ENCODE data around the gene RBM18. TPM values are rescaled to one million over a fixed set of nuclear protein-coding genes. Genes with fewer than 3 reads are reported as not detected.

The RBM18 gene
- polyA plus RNA-seq, 1 experiment: 14.7 TPM

DNA sequence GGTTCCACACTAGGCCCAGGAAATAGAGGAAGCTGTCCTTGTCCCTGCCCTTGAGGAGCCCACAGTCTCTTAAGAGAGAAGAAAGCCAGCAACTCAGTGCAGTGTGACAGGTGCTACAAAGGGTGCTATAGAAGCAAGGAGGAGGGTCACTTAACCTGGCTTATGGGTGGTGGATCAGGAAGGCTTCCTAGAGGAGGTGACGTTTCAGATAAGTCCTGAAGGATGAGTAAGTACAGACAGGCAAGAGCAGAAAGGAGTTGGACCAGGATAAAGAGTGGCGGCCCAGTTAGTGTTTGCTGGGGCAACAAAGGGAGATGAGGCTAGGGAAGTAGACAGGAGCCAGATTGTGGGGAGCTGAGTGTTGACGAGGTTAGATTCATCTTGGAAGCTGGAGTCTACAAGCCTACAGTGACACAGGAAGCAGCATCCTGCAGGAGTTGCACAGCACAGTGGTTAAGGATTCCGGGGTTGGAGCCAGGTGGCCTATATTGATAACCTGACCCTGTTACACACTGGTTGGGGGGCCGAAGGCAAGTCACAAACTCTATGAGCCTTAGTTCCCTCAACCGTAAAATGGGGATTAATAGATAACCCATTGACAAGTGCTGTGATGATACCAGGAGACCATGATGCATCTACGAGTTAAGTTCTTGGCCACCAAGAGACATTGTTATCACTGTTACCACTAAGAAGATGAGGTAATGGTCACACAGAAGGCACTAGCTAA, 30.5 kb downstream of the RBM18 start:
- H3K27me3 ChIP-seq (ENCODE audit: control insufficient read depth, insufficient read depth, low read length): peaks cover 20% of the 10 kb centered on the region
- ChIA-PET POLR2A (no interaction called here), CTCF (interaction anchor here (0.6 kb wide), 1 partner anchor 9 kb away, joined by 3 read pairs; no protein-coding TSS in a partner anchor)
- no peak for TF ChIP-seq CTCF (IDR thresholded peaks at IDR 0.05; ENCODE audit: insufficient read depth, low read depth, low read length)
- no peaks in the 10 kb centered on the region for H3K36me3 ChIP-seq (ENCODE audit: control insufficient read depth, insufficient read depth, low read length)
- DNase-seq (ENCODE audit: low read depth): no peak
- H3K4me3 ChIP-seq (ENCODE audit: low read depth, low read length): no peak overlapping the region

DNA sequence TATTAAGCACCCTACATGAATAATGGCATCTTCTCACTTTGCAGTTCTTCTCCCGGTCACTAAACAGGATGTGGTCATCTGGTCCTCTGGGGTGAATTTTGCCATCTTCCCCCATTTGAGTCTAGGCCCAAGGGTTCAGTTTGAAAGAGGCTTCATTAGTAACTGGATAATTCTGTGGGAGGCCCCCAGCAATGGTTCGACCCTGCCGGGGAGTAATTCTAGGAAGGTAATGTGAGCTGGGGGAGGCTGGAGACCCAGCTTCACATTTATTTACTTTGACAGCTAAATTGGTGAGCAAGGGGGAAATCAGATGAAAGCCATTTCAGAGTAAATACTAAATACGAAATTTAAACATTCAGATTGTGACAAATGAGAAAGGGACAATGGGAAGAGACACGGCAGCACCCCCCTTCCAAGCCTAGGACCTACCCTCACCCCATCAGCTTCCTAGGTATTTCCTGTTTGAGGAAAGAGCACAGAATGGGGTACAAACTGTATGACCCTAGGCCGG, 31.8 kb downstream of the RBM18 start:
- H3K4me3 ChIP-seq (ENCODE audit: low read depth, low read length): no peak overlapping the region
- no peaks in the 10 kb centered on the region for H3K36me3 ChIP-seq (ENCODE audit: control insufficient read depth, insufficient read depth, low read length)
- DNase-seq (ENCODE audit: low read depth): no peak
- ChIA-PET POLR2A (no interaction called here), CTCF (interaction anchor here (1.2 kb wide), 1 partner anchor 38 kb away, joined by 3 read pairs; no protein-coding TSS in a partner anchor)
- H3K27me3 ChIP-seq (ENCODE audit: control insufficient read depth, insufficient read depth, low read length): peaks cover 27% of the 10 kb centered on the region
- no peak for TF ChIP-seq CTCF (IDR thresholded peaks at IDR 0.05; ENCODE audit: insufficient read depth, low read depth, low read length)

DNA sequence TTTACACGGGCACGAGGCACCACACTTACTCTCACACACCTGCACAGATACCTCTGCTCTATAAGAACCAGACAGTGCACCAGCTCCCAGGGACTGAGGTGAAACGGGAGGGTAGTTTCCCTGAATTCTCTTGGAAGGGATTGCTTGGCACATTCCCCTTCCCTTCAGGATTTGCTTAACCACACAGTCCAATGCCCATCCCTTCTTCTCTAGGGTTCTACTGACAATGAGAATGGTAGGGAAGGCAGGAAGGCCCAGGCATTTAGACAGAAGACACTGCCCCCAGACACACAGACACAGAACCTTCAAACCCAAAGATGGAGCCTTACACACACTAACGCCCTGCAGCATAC, 35.2 kb downstream of the RBM18 start:
- H3K27me3 ChIP-seq (ENCODE audit: control insufficient read depth, insufficient read depth, low read length): peaks cover 59% of the 10 kb centered on the region
- ChIA-PET POLR2A (no interaction called here), CTCF (interaction anchor here (0.6 to 1.2 kb wide), 3 partner anchors 15 to 223 kb away, joined by 3 to 4 read pairs (median 3); no protein-coding TSS in a partner anchor)
- TF ChIP-seq CTCF (IDR thresholded peaks at IDR 0.05; ENCODE audit: insufficient read depth, low read depth, low read length): no peak
- no peak overlapping the region for H3K4me3 ChIP-seq (ENCODE audit: low read depth, low read length)
- H3K36me3 ChIP-seq (ENCODE audit: control insufficient read depth, insufficient read depth, low read length): no peaks in the 10 kb centered on the region
- DNase-seq (ENCODE audit: low read depth): no peak

DNA sequence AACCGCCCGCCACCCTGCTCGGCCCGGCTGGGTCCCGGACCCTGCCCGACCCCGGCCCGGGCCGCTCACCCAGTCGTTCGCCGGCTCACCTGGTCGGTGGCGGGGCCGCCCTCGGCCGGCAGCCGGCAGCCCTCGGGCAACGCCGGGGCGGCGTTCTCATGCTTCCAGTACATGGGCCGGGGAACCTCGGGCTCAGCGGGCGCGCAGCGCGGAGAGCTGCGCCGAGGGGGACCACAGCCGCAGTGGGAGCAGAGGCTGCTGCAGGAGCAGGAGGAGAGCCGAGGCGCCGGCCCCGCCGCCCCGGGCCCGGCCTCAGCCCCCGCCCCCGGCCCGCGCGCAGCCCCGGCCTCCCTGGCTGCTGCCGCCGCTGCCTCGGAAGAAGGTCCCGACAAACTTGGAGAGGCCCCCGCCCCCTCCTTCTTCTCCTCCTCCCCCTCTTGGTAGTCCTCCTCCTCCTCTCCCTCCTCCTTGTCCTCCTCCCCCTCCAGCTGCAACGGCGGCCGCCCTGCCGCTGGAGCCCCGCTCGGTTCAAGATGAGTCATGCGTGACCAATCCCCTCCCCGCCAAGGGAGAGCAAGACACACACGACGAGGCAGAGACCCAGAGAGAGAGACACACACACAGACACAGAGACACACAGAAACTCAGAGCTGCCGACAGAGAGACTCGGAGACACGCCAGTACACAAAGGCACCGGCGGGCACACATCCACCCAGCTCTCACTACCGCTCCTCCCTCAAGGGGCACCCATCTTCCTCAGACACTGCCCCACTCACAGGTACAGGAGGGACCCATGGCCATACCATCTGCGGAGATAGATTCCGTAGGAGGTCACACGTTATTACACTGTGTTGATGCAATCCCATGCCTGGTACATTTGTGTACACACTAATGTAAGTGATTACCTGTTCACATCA, 35.8 kb downstream of the RBM18 start, which contains the start of gene LHX6:
LHX6 (minus strand) TSS at position 390 of the 917 bp plus-strand sequence; CDS start at position 173, 217 bp downstream.
- no peak for DNase-seq (ENCODE audit: low read depth)
- H3K36me3 ChIP-seq (ENCODE audit: control insufficient read depth, insufficient read depth, low read length): no peaks in the 10 kb centered on the region
- ChIA-PET POLR2A (interaction anchor here (0.6 kb wide), 1 partner anchor 122 kb away, joined by 3 read pairs; no protein-coding TSS in a partner anchor), CTCF (interaction anchor here (0.6 to 1.2 kb wide), 3 partner anchors 16 to 224 kb away, joined by 3 to 4 read pairs (median 3); no protein-coding TSS in a partner anchor)
- H3K4me3 ChIP-seq (ENCODE audit: low read depth, low read length): peak within 1 kb of the TSS; percentile 8; the same call in 1 of the 2 replicates
- no peak for TF ChIP-seq CTCF (IDR thresholded peaks at IDR 0.05; ENCODE audit: insufficient read depth, low read depth, low read length)
- peaks cover 63% of the 10 kb centered on the region for H3K27me3 ChIP-seq (ENCODE audit: control insufficient read depth, insufficient read depth, low read length)
